HUDEP-2 (cell line): ENCODE results near the gene E2F1.
A peak's percentile ranks its signal among the peaks of the same experiment; 100 is the strongest.

ENCODE experiments used
- DNase-seq, 76 experiments: peaks; one replicate each; lab custom pipeline; 2025; ENCODE audit not compliant: unreplicated experiment in 76 of 76; lab: John Stamatoyannopoulos, UW

The E2F1 gene

DNA sequence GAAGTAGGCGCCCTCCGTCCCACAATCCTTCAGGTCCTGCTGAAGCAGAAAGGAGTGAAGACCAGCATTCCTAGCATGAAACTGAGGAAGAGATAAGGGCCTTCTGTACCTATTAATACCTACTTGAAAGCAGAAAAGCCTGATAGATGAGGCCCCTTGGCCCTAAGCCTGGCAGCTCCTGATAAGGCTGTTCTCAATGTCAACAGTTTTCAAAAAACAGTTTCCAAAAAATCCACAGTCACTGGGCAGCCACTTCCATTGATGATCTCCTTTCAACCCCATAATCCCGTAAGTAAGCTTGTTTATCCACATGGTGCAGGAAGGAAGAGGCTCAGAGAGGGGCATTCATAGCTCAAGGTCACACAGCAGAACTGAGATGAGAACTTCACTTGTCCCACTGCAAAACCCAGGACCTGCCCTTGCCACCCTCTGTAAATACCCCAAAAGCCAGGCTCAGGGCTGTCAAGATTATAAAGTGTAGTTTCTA is 2.8 kb upstream of the E2F1 start:
- DNase-seq = peak in 67 of 76 experiments; percentile 11 to 82 (median 45)

DNA sequence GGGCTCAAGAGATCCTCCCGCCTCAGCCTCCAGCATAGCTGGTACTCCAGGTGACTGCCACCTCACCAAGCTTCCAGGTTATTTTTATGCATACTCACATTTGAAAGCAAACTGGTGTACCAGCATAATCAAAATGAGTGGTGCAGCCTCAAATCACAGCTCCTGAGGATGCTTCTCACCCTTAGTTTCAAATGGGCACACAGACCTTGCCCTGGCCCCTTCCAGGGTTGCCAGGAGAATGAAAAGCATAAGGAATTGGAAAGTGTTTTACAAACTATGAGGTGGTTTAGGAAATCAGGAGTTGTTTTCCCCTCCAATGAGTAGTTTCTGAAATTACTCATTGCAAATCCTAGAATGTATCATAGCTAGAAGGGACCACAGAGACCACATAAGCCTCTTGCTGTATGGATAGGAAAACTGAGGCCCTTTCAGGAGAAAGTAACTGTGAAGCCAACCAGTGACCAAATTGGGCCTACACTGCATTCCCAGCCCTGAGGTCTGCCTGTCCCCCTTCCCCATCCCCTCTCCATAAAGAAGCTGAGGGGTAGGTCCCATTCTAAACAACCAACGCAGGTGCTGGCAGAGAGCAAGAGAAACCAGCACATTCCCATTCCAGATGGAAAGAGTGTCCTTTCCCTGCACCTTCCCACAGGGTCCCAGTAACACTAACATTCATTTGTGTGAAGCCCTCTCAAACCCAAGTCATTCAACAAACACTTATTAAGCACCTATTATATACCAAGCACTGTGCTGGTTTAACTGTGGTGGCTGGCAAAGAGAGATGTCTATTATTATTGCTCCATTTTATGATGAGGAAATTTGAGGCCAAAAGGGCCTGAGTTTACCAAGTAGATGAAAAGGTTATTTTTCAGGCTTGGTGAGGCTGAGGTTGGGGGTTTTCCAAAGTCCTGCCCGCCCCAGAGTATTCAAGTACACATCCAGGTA is 2.1 kb upstream of the E2F1 start:
- DNase-seq = no peak

DNA sequence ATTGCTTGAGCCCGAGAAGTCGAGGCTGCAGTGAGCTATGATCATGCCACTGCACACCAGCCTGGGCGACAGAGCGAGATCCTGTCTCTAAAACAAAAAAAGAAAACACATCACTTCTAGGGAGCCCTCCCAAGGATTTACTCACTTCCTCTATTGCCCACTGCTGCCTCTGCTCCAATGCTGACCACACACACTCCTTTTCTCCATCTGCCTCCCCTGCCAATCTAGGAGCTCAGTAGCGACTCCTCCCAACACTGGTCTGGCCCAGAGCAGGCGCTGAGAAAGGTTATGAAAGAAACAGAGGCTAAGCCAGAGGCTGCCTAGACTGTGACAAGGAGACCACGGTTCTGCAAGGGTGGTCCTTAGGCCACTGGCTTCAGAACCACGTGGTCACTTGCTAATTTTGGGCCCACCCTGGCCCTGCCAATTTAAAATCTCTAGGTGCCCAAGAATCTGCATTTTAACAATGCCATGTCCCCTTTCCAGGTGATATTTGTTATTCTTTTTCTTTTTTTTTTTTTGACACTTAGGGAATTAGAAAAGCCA is 1.3 kb upstream of the E2F1 start:
- DNase-seq = peak in 13 of 76 experiments; percentile 8 to 47 (median 22)

DNA sequence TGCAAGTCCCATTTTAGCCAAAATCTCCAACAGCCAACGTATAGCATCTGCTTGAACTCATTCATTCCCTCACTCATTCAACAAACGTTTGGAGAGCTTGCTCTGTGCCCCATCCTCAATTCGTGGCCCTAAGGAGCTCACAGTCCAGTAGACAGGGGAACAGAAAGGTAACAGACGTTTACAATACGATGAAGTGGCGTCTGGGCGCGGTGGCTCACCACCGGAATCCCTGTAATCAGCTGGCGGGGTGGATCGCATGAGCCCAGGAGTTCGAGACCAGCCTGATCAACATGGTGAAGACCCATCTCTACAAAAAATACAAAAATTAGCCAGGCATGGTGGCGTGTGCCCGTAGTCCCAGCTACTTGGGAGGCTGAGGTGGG is 790 bp upstream of the E2F1 start:
- no peak for DNase-seq

DNA sequence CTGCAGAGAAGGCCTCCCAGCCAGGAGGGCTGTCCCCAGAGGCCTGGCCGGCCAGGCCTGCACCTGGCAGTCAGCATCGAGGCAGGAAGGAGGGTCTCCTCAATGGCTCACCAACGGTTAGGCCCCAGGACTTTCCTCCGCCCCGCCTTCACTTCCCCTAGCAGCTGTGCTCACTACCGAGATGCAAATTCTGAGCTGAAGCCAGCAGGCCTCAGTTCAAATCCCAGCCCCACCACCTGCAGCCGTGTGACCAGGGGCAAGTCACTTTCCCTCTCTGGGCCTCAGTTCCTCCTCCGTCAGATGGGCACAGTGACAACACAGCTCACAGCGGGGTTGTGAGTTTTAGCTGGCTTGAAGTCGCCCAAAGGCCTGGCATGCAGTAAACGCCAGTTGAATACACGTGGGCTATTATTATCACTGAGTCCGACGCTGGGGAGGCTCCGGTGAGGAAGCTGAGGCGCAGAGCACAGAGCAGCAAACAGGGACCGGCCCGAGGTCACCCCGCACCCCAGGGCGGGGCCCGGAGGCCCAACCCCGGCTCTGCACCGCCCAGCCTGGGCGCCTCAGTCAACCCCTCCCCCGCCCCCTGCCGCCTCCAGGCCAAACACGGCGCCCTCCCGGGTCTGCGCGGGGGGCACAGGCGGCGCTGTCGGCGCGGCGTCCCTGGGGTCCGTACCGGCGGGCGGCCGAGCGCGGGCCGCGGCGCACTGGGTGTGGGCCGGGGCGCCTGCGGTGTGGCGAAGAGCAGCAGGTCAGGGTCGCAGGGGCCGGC is 671 bp downstream of the E2F1 start:
- peak in 67 of 76 experiments; percentile 22 to 83 (median 59) for DNase-seq

DNA sequence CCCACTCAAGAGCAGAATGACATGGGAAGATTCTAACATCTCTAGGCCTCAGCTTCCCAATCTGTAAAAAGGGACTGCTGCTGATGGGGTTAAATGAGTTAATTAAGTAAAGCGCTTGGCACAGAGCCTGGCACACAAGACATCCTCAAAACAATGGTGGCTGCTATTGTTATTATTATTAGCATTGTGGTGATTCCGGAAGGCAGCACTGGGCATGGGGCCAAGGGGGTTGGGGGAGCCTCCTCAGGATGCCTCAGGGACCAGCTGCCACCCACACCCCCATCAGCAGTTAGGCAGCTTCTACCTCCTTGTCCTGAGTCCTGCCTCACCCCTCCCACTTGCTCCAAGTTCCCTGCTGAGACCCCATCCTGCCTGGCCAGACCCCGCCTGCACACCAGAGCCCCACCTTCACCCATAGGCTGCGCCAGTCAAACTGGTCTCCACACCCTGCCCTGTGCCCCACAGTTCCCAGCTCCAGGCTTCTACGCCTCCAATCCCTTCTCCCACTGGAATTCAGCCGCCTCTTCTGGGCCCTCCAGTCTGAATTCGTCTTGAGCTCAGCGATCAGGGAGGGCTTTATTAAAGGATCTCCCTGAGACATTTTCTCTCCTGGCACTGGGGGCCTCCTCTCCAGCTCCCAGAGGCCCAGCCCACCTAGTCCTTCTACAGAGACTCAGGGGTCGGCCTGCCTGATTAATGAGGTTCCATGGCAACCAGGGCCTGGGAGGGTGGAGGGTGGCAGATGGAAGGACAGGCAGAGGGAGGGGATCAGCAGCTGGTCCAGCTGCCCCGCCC is 1.5 kb downstream of the E2F1 start:
- peak in 4 of 76 experiments; percentile 13 to 59 (median 18) for DNase-seq

DNA sequence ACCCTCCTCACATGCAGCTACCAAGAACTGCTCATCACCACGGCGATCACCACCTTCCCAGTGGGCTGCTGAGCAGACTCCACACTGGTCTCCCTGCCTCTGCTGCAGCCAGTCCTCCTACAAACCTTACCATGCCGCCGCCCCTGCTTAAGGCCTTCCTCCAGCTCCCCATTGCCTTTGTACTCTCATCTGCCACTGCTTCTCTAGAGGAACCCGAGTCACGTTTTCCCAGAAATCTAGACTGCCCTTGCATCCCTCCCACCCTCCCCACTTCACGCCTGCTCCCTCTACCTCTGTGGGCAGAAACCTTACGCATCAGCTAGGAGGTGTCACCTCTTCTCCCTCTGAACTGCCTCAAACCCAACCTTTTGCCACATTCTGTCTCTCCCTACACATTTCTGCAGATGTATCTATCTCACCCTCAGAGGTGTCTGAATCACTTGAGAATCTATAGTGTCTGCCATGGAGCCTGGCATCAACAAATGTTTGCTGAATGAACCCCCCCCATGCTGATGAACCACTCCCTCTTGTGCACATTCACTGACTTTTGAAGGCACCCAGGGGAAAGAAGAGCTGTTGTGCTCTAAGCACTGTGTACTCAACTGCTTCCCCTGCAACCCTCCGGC is 4.3 kb downstream of the E2F1 start:
- no peak for DNase-seq

DNA sequence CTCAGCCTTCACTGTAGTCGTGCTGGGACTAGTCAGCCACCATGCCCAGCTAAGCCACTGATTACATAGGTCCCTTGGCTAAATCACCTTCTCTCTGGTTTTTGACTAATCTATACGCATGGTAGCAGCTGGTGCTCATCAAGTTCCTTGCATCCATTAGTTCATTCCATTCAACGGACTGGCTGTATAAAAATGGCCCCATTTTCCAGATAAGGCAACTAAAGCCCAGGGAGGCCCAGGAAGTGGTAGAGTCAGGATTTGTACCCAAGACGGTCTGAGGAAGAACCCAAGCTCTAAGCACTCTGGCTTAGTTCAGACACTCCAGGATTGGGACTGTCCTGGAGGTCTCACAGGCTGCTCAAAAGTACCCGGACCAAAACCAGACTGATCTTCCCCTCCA is 4.9 kb downstream of the E2F1 start:
- DNase-seq = no peak

DNA sequence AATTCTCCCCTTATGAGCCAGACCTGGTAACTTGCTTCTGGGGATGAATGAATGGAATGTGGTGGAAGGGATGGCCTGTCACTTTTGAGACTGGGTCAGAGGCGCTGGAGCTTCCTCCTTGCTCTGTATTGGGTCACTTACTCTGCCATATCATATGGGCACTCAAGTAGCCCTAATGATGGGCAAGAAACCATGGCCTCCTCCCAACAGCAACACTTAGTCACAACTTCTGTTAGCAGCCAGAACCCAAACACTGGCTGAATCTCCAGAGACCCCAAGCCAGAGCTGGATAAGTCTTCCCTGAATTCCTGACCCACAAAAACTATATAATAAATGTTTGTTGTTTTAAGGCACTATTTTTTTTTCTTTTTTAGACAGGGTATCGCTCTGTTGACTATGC is 5.5 kb downstream of the E2F1 start:
- no peak for DNase-seq

DNA sequence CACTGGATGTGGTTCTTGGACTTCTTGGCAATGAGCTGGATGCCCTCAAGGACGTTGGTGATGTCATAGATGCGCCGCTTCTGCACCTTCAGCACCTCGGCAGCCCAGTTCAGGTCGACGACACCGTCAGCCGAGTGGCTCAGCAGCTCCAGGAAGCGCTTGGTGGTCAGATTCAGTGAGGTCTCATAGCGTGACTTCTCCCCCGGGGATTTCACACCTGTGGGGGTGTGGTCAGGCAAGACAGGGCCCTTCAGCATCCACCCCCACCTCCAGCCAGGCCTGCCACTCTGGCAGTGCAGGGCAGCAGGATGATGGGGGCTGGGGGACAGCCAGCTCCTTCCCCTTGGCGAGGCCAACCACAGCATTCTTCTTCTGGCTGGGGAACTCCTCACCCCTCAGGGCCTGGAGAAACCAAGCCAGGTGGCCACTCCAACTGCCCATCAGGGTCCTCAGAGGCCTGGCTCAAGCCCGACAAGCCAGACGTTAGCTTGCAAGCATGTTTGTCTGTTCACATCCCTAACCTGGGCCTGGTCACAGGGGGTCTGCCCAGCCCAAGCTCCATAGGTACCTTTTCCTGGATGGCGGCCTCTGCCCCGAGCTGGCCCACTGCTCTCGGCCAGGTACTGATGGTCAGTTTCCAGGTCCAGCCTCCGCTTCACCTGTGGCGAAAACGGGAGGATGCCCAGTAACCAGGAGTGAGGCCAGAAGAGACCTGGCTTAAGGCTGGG is 6.3 kb downstream of the E2F1 start:
- no peak for DNase-seq

DNA sequence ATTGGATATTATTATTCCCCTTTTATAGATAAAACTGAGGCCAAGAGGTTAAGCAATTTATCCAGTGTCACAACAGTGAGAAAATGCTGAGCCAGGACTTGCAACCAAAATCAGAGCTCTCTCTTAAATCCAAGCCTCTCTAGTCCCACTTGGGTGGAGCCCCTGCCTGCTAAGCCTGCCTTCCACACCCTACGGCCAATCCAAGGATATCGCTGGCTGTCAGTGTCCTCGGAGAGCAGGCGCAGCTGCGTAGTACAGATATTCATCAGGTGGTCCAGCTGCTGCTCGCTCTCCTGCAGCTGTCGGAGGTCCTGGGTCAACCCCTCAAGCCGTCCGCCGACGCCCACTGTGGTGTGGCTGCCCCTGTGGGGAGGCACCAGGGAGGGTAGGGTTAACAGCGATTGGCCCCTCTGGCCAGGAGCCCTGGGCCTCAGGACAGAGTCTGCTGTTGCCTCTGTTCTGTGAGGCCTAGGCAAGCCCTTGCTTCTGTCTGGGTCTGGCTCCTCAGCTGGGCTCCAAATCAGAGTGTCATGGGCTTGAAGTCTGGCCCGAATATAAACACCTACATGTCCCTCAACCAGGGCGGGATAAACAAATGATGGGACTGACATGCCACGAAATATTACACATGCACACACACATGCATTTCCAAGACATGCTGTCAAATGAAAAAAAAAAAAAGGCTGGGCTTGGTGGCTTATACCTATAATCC is 8.0 kb downstream of the E2F1 start:
- no peak for DNase-seq

DNA sequence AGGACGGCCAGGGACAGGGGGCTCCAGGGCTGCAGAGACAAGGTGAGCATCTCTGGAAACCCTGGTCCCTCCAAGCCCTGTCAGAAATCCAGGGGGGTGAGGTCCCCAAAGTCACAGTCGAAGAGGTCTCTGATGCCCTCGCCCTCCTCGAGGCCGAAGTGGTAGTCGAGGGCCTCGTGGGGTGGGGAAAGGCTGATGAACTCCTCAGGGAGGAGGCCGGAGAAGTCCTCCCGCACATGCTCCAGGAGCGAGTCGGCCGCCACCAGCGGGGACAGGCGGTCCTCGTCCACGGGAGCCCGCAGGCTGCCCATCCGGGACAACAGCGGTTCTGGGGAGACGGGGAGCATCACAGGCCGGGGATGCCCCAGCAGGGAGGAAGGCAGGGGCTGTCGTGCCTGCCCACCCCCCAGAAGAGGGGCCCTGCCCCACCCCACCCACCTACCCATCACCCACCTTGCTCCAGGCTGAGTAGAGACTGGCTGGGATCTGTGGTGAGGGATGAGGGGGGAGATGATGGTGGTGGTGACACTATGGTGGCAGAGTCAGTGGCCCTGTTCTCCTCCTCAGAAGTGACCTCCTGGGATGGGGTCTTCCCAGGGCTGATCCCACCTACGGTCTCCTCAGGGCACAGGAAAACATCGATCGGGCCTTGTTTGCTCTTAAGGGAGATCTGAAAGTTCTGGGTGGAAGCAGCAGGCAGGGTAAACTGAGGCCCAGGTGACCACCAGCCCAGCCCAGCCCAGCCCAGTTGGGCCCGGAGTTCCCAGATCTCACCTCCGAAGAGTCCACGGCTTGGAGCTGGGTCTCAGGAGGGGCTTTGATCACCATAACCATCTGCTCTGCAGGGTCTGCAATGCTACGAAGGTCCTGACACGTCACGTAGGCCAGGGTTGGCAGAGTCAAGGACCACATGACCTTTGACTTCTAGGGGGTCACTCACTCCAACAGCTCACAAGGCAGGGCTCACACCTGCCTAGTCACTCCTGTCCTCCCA is 9.2 kb downstream of the E2F1 start:
- DNase-seq = no peak

DNA sequence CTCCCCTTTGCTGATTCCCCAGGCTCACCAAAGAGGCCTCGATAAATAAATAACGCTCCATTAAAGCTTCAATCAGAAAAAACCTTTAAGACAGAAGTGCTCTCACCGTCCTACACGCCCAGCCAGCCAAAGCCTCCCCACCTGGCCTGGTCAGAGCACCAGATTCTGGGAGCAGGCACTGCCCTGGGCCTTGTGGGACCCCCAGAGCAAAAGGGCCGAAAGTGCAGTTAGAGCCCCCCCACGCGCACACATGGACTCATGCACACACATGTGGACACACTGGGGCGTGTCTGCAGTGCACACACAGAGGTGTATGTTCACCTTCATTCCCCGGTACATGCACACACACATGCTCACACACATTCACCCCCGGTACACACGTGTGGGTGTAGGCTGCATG is 10.1 kb downstream of the E2F1 start:
- DNase-seq = no peak

DNA sequence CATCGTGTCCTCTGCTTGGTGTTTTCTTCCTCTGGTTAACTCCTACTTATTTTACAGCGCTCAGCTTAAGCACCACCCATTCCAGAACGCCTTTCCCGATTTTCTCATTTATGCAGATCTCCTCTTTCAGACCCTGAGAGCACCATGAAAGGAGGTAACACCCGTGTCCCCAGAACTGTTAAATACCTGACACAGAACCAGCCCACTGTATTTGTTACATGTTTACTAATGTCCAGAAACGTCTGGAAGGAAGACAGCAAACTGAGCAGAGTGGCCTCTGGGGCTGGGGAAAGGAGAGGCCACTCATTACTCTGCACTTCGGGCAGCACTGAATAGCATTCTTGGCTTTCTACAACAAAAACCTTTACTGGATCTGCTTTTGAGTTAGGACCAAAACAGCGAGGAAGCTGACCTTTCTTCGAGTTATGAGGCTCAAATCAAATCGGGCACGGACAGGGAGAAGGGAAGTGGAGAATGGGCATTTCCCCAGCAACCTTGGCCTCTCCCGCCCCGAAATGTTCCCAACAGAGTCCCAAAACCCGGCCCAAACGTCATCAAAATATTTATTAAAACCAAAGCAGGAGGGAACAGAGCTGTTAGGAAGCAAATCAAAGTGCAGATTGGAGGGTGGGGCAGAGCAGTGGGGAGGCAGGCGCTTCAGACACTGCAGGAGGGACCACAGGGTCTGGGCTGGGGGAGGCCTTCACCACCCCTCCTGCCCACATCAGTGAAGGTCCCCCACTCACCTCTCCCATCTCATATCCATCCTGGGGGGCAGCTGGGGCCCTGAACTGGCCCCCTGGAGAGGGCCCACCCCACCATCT is 10.8 kb downstream of the E2F1 start:
- no peak for DNase-seq

DNA sequence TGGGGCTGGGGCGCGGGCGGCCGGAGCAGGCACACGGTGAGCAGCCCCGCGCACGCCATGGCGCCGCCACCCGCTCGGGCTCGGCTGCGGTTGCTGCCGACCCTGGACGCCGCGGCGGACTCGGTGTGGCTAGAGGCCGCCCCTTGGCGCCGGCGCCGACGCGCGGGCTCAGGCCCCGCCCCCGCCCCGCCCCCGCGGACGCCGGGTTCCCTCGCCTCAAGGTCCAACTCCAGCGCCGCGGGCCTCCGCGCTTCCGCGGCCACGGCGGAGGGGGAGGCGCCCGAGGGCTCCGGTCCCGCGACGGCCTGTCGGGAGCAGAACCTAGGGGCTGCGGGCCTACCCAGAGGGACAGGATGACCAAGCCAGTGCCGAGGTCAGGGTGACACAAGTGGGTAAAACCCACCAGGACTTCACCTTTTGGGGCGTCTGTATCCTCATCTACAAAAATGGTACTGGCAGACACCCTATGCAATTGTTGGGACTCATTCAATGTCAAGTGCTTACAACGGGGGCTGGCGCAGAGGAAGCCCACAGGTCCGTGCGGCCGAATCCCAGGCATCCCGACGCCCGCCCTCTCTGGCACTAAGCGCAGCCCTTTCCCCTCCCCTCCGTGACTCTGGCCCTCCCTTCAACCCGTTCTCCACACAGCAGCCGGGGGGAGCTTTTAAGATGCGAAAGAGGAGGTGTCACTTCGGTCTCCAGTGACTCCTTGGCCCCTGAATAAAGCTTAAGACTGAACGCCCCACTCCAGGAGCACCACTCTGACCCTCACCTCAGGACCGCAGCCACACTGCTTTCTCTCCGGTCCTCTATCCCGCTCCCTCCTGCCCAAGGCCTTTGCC is 11.7 kb downstream of the E2F1 start, which contains the start of gene NECAB3:
Gene NECAB3, minus strand, starts transcription at position 135 of the 842 bp plus-strand sequence. Its CDS starts 76 bp downstream, at position 59.
- peak in 64 of 76 experiments; percentile 9 to 80 (median 56) for DNase-seq
